HG03097 (cell line): ENCODE results near the gene UBR3.

Experiments
- ATAC-seq: cut with Tn5 transposase; IDR thresholded peaks from one replicate; pipeline ENCODE4 v1.9.1; 2021; ENCODE audit not compliant: unreplicated experiment, low FRiP score

Gene UBR3

GRCh38 chr2:169982929-169983328, 155.7 kb downstream of the UBR3 start:
- ATAC-seq = no peak

DNA sequence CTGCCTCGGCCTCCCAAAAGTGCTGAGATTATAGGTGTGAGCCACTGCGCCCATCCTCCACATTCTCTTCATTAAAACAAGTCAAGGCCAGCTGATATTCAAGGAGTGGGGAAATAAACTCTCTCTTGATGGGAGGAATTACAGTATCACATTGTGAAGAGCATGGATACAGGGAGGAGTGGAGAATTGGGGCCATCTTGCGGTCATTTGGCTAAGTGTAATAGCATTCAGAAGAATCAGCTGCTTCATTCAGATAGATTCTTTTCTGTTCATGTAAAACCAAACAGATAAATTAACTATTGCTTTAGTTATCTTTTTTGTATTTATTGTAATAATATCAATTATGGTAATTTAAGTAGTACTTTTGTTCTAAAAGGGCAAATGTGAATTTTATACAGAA, 156.3 kb downstream of the UBR3 start:
- no peak for ATAC-seq

GRCh38 chr2:169984145-169984544, 156.9 kb downstream of the UBR3 start:
- ATAC-seq = no peak

- no peak for ATAC-seq
Observed at GRCh38 chr2:169994752-169995151, 167.5 kb downstream of the UBR3 start.

DNA sequence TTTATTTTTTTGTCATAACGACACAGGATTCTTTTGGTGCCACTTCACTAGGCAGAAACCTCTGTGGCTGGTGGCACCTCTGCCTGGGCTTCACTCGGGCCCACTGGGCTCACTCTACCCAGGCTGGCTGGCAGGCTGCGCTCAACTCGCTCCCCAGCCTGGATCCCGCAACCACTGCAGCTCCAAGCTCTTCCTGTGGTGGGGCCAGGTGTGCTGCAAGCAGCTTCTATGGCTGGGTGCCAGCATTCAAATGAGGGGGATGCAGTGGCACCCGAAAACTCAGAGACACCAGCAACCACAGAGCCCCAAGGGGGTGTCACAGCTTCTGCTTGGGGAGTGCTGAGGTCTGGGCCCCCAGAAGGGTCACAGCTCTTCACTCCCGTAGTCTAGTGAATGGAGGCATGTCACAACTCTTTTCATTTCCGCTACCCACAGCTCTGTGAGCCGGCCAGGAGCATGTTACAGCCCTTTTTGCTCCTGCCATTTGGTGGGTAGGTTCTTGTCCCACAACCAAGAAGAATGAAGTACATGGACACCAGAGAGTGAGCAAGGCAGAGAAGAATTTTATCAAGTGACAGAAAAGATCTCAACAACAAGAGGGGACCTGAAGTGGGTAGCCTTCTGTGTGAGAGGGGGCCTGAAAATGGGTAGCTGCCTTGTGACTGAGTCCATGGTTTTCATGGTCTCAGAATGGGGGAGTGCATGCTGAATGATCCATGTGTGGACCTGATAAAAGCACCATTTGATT, 170.1 kb downstream of the UBR3 start:
- no peak for ATAC-seq

GRCh38 chr2:169999054-169999453, 171.8 kb downstream of the UBR3 start:
- no peak for ATAC-seq

GRCh38 chr2:170002096-170002495, 174.8 kb downstream of the UBR3 start:
- no peak for ATAC-seq

GRCh38 chr2:170005702-170006101, 178.4 kb downstream of the UBR3 start:
- no peak for ATAC-seq

GRCh38 chr2:170006587-170007325, 179.5 kb downstream of the UBR3 start:
- no peak for ATAC-seq

DNA sequence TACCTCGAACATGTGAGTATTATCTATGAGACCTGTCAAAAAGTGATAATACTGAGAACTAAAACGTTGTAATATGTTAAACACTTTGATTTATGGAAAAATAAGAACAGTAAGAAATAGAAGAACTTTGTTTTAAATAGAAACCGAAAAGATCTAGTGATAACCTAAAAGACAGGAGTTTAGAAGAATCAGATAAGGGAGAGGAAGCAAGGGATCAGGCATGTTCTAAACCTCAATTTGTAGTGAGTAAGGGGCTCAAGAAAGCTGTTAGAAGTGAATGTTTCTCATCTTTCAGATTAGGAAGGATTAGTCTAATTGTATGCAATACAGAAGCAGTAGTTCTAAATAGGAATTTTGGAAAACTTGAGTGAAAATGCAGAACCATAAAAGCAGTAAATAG, 182.0 kb downstream of the UBR3 start:
- no peak for ATAC-seq

DNA sequence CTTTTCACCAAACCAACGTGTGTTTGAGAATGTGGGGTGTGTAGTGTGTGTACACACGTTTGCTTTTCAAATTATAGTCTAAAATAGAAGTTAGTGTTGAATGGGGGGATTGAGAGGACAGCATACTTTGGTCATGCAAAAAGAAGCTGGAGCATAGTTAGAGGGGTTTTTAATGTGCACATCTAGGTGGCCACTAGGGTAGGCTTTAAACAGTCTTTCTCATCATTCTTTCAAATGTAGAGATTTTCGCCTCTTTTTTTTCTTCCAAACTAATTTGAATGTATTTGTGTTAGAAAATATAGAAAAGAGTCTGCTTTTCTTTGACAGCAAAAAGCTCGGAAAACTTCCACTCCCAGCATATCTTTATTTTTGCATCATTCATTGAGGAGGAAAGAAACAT, 185.5 kb downstream of the UBR3 start:
- no peak for ATAC-seq

- ATAC-seq = no peak
Observed at GRCh38 chr2:170013802-170014551, 186.7 kb downstream of the UBR3 start.

GRCh38 chr2:170014769-170015168, 187.5 kb downstream of the UBR3 start:
- no peak for ATAC-seq

DNA sequence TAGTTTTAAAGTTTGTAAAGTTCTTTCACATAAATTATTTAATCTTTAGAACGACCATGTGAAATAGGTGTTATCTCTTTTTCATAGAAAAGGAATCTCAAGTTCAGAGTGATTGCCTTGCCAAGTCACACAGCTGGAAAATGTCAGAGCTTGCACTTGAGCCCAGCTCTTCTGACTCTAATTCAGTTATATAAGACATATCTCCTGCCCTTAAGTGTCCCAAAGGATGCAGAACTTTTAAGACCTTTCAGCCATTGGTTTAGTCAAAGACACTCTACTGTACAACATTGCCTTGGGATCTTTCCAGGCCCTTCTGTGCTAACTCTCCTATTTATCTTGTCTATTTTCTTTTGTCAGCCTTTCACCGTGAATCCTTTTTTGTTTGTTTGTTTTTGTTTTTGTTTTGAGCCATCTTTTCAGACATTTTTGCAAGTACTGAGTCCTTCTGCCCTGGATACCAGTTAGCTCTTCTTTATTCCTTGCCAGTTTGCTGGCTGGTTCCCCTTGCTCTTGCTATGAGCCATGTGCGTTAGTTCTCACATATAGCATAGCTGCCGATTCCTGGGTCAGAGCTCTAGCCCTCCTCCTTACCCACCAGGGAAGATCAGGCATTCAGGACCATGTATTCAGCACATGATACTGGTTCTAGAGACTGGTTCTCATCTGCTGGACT, 190.7 kb downstream of the UBR3 start:
- ATAC-seq = no peak

GRCh38 chr2:170019060-170019805, 192.0 kb downstream of the UBR3 start:
- ATAC-seq = no peak

GRCh38 chr2:170020777-170021176, 193.5 kb downstream of the UBR3 start:
- ATAC-seq = no peak

DNA sequence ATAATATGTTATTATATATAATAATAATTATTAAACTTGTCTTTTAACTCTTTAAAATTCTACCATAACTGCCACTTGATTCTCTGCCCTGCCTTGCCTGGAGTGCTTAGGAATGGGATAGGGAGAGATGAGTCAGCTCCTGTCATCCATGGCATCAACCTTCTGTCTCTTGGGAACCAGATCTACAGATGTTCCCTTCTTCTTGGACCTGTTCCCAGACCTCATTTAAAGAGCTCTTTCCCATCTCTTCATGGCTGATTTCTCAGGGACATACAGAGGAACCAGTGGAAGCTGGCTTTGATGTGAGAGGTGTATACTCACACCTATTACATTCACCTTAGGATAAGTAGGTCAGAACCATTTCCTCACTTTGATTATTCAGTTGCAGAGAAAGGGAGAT, 195.4 kb downstream of the UBR3 start:
- ATAC-seq = no peak

- no peak for ATAC-seq
Observed at GRCh38 chr2:170024721-170025120, 197.5 kb downstream of the UBR3 start.

DNA sequence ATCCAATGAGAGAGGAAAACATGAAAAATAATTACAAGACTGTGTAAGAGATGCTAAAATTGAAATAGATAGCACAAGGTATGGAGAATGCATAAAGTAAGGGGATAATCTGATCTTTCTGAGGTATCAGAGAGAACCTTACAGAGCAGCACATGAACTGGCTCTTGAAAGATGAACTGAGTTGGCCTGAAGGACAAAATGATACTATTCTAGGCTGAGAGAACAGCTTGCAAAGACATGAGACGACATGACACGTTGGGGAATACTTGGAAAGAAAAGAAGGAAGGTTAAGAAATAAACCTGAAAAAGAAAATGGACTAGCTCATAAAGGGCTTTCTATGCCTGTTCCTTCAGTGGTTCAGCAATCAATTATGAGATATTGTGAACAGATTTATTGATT, 198.0 kb downstream of the UBR3 start:
- ATAC-seq = no peak

- ATAC-seq = no peak
Observed at GRCh38 chr2:170026361-170026760, 199.1 kb downstream of the UBR3 start.
